A673 (cell line): ENCODE measurements around the gene NDUFS7.

ENCODE experiments used
- CTCF ChIP-seq: fragments of 300-800, 200-600 bp; sonication (generic); conservative IDR thresholded peaks from 2 replicates; pipeline ENCODE4 v1.5.1; 2017; ENCODE audit warnings: low read depth, mild to moderate bottlenecking, antibody characterized with exemption, low read length, moderate library complexity, mixed read lengths
- EZH2 ChIP-seq: fragments of 200-600 bp; sonication (generic); IDR thresholded peaks from 2 replicates; pipeline ENCODE4 v1.6.1; 2017; ENCODE audit warnings: borderline replicate concordance, low read depth, mild to moderate bottlenecking, mixed read lengths, antibody characterized with exemption, low read length; ENCODE audit not compliant: poor library complexity, severe bottlenecking

GRCh38 chr19:1438933-1439354 is 55.2 kb downstream of the NDUFS7 start:
- TF ChIP-seq EZH2 (no peak), CTCF (no peak)
